Muscle of leg (tissue), 11 donors: ENCODE data around the gene ZFAND2A. TPM values are rescaled to one million over a fixed set of nuclear protein-coding genes. Genes with fewer than 3 reads are reported as not detected.

Source experiments
- DNase-seq: peaks from one replicate; pipeline ENCODE4 v3.0.0; 2013
- H3K27ac ChIP-seq: one replicate; pipeline ENCODE4 v1.5.1; 2013; ENCODE audit warnings: mild to moderate bottlenecking, low read length, control low read depth
- H3K27me3 ChIP-seq: one replicate; pipeline ENCODE4 v1.6.1; 2013; ENCODE audit warnings: low read length; ENCODE audit not compliant: control insufficient read depth, insufficient read depth
- H3K36me3 ChIP-seq: one replicate; pipeline ENCODE4 v1.6.1; 2013; ENCODE audit warnings: low read length; ENCODE audit not compliant: control insufficient read depth, insufficient read depth
- H3K4me1 ChIP-seq: one replicate; pipeline ENCODE4 v1.6.1; 2013; ENCODE audit warnings: low read length; ENCODE audit not compliant: control insufficient read depth, insufficient read depth
- H3K4me3 ChIP-seq: one replicate; pipeline ENCODE4 v1.5.1; 2013; ENCODE audit warnings: low read length, control low read depth
- H3K9me3 ChIP-seq: replicated peaks from 2 replicates; pipeline ENCODE4 v1.6.1; 2013; ENCODE audit warnings: low read depth, low read length; ENCODE audit not compliant: control insufficient read depth
- WGBS: methylation state at CpG from one replicate; pipeline ENCODE4 v1.1.5; 2013; ENCODE audit warnings: missing lambda C conversion rate; ENCODE audit not compliant: insufficient coverage; 5-methylcytosine and 5-hydroxymethylcytosine counted together
- polyA plus RNA-seq, 8 donors: library from polyadenylated mRNA; unstranded; fragments of 120-200 nt; gene quantifications; one replicate each; pipeline versions ENCODE4 v1.2.1 to v1.2.3, GENCODE V29; 2013; ENCODE audit warnings: inconsistent platforms in 1 of 8, low replicate concordance in 1 of 8; ENCODE audit not compliant: insufficient read length in 8 of 8, insufficient read depth in 1 of 8
- total RNA-seq: library from RNA; stranded (reverse); fragments of 120-200 nt; gene quantifications from one replicate; pipeline ENCODE4 v1.2.4, GENCODE V29; 2013

ZFAND2A gene
- total and polyA plus RNA-seq, 9 donors, result 13.0 to 19.2 (median 15.8) TPM

GRCh38 chr7:1124816-1125602, 35.0 kb downstream of the ZFAND2A start:
- WGBS, result 57% methylated on average over 15 of the region's 23 CpGs
- no peaks in the 10 kb centered on the region for H3K27me3 ChIP-seq
- peaks cover 10% of the 10 kb centered on the region for H3K36me3 ChIP-seq
- peak; percentile 45 for DNase-seq
- peak overlapping the region; percentile 83 for H3K27ac ChIP-seq
- H3K4me3 ChIP-seq, result peak overlapping the region; percentile 10
- no peaks in the 10 kb centered on the region for H3K9me3 ChIP-seq
- peaks cover 51% of the 10 kb centered on the region for H3K4me1 ChIP-seq

DNA sequence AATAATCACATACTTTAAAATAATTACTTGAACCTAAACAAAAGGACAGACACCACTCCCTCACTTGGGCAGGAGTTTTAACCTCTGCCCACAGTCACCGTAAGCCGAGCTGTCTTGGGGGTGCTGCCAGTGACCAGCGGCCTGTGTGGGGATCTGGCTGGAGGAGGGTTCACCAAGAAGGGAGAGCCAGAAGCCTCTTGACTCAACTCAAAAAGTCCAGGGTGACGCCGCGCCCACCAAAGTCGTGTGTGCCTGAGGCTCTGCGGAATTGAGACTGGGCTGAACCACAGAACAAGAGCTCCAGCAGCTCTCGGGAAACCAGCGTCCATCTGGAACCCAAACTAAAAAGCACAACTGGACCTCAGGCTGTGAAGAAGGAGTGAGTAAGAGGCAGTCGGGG, 35.8 kb downstream of the ZFAND2A start:
- H3K4me3 ChIP-seq, result peak overlapping the region; percentile 11
- H3K4me1 ChIP-seq, result peaks cover 51% of the 10 kb centered on the region
- DNase-seq, result no peak
- H3K27ac ChIP-seq, result peak overlapping the region; percentile 93
- 44% methylated on average over 6 of the region's 11 CpGs for WGBS
- H3K9me3 ChIP-seq, result no peaks in the 10 kb centered on the region
- H3K36me3 ChIP-seq, result peaks cover 7% of the 10 kb centered on the region
- H3K27me3 ChIP-seq, result no peaks in the 10 kb centered on the region

DNA sequence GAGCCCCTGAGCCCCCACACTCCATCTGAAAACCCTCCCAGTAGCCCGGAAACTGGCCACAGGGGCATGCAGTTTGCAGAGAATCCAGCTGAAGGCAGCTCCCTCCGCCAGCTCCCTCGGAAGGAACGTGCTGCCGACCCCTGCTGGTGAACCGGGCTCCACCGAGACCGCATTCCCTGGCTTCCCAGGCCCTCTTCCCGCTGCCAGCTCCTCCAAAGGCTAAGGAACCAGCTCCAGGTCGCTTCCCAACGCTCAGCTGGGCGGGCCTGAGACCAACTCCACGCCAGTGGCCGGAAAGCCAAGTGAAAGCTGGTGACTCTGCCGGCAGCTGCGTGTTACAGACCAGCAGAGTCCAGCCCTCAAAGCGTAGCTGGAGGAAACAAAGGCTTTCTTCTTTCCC, 36.3 kb downstream of the ZFAND2A start:
- H3K27me3 ChIP-seq, result no peaks in the 10 kb centered on the region
- H3K9me3 ChIP-seq, result no peaks in the 10 kb centered on the region
- peak overlapping the region; percentile 93 for H3K27ac ChIP-seq
- H3K4me3 ChIP-seq, result peak overlapping the region; percentile 11
- peaks cover 51% of the 10 kb centered on the region for H3K4me1 ChIP-seq
- peak; percentile 93 for DNase-seq
- WGBS, result 4% methylated on average over 11 of the region's 17 CpGs
- peaks cover 7% of the 10 kb centered on the region for H3K36me3 ChIP-seq

- Histone ChIP-seq H3K4me3 (no peak overlapping the region), H3K27me3 (no peaks in the 10 kb centered on the region), H3K4me1 (peaks cover 51% of the 10 kb centered on the region), H3K27ac (peak overlapping the region; percentile 93), H3K9me3 (no peaks in the 10 kb centered on the region), H3K36me3 (peaks cover 7% of the 10 kb centered on the region)
- WGBS, result 36% methylated on average over 25 of the region's 31 CpGs
- DNase-seq, result peak; percentile 61
Measured at GRCh38 chr7:1122832-1123501, 37.0 kb downstream of the ZFAND2A start.

DNA sequence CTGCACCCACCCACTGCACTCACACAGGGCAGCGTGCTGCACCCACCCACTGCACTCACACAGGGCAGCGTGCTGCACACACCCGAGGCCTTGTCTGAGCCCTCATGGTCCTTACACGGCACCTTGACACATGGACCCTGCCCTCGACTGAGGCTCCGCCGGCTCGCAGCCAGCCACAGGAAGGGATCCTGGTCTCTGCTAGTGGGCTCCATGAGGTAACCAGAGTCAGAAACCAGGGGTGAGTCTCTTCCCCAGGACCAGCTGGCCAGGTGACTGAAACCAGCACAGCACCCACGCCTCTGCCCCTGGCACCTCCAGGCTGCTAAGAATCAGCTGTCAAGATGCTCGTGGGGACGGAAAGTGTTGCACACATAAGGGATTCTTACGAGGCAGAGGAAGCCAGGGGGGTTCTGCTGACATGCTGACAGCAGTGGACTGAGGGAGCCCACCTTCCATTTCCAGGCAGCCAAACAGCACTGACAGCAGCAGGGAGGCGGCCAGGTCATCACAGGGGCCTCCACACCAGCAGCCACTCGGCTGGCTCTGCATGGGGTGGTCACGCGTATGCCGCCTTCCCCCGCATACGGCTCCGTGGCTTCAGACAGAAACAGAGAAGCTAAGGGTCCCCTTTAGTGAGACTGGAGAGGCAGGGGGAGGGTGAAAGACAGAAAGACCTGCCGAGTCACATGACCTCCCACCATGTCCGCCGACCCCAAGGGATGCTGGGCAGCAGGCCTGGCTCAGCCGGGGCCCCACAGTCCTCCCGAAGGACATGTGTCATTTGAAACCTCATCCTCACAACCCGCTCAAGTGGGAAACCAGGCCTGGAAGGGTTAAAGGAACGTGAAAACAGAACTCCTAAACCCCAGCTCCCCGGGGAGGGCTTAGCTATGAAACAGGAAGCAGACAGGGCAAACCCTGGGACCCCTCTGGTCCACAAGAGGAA, 37.8 kb downstream of the ZFAND2A start:
- H3K4me1 ChIP-seq, result peaks cover 51% of the 10 kb centered on the region
- H3K9me3 ChIP-seq, result no peaks in the 10 kb centered on the region
- WGBS, result 53% methylated on average over 19 of the region's 28 CpGs
- no peaks in the 10 kb centered on the region for H3K27me3 ChIP-seq
- peaks cover 7% of the 10 kb centered on the region for H3K36me3 ChIP-seq
- no peak overlapping the region for H3K4me3 ChIP-seq
- peak; percentile 46 for DNase-seq
- no peak overlapping the region for H3K27ac ChIP-seq

- no peak overlapping the region for H3K4me3 ChIP-seq
- 77% methylated on average over 13 of the region's 14 CpGs for WGBS
- no peaks in the 10 kb centered on the region for H3K9me3 ChIP-seq
- peaks cover 2% of the 10 kb centered on the region for H3K36me3 ChIP-seq
- H3K27me3 ChIP-seq, result no peaks in the 10 kb centered on the region
- H3K4me1 ChIP-seq, result peaks cover 48% of the 10 kb centered on the region
- H3K27ac ChIP-seq, result no peak overlapping the region
- no peak for DNase-seq
Measured at GRCh38 chr7:1121476-1121875, 38.5 kb downstream of the ZFAND2A start.

DNA sequence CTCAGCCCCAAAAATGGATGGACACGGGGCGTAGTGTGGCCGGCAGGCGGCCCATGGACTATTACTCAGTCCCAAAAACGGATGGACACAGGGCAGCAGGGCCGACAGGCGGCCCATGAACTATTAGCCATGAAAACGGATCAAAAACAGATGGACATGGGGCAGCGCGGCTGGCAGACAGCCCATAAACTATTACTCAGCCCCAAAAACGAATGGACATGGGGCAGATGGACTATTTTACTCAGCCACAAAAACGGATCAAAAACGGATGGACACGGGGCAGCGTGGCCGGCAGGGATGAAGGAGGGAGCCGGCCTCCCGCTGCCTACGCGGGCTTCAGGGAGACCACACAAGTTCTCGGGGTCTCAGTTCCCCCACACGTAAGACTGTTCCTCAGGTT, 39.2 kb downstream of the ZFAND2A start:
- H3K27me3 ChIP-seq, result no peaks in the 10 kb centered on the region
- 82% methylated on average over 22 of the region's 22 CpGs for WGBS
- H3K4me1 ChIP-seq, result peaks cover 48% of the 10 kb centered on the region
- no peaks in the 10 kb centered on the region for H3K36me3 ChIP-seq
- H3K27ac ChIP-seq, result no peak overlapping the region
- H3K4me3 ChIP-seq, result no peak overlapping the region
- no peak for DNase-seq
- no peaks in the 10 kb centered on the region for H3K9me3 ChIP-seq

DNA sequence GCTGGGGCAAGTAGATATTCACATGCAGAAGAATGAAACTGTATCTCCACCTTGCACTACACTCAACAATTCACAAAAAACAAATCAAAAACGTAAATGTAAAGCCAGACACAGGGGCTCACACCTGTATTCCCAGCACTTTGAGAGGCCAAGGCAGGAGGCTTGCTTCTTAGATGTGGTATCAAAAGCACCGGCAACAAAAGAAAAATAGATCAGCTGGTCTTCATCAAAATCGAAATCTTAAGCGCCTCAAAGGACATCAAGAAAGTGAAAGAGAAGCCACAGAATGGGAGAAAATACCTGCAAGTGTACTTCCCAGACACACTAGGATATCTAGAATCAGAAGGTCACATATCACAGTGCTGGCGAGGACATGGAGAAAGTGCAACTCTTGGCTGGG, 40.8 kb downstream of the ZFAND2A start:
- Histone ChIP-seq H3K27me3 (no peaks in the 10 kb centered on the region), H3K9me3 (no peaks in the 10 kb centered on the region), H3K27ac (no peak overlapping the region), H3K36me3 (no peaks in the 10 kb centered on the region), H3K4me1 (peaks cover 38% of the 10 kb centered on the region), H3K4me3 (no peak overlapping the region)
- 96% methylated on average over 3 of the region's 5 CpGs for WGBS
- no peak for DNase-seq

GRCh38 chr7:1117321-1117928, 42.6 kb downstream of the ZFAND2A start:
- Histone ChIP-seq H3K4me1 (peaks cover 38% of the 10 kb centered on the region), H3K36me3 (no peaks in the 10 kb centered on the region), H3K4me3 (no peak overlapping the region), H3K27ac (no peak overlapping the region), H3K9me3 (no peaks in the 10 kb centered on the region), H3K27me3 (no peaks in the 10 kb centered on the region)
- WGBS, result 91% methylated on average over 31 of the region's 38 CpGs
- no peak for DNase-seq
